IPS-20b (cell line): Measurements from ENCODE around the gene FMO1.
"Not testable (repeated sequence)": the region's sequence is repeated elsewhere in the genome, so short reads cannot be mapped to it uniquely, and the experiment has no call there.

Experiments used
- H3K27ac ChIP-seq: one replicate; pipeline ENCODE4 v1.5.1; 2013; ENCODE audit warnings: low read length
- H3K27me3 ChIP-seq: 2 replicates; pipeline ENCODE4 v1.6.1; 2013; ENCODE audit warnings: mild to moderate bottlenecking, low read length, inconsistent platforms; ENCODE audit not compliant: insufficient read depth
- H3K36me3 ChIP-seq: 2 replicates; pipeline ENCODE4 v1.6.1; 2013; ENCODE audit warnings: low read depth, mild to moderate bottlenecking, inconsistent platforms, low read length, moderate library complexity; ENCODE audit not compliant: insufficient read depth
- H3K4me1 ChIP-seq: 2 replicates; pipeline ENCODE4 v1.6.1; 2013; ENCODE audit warnings: mild to moderate bottlenecking, control low read depth, inconsistent platforms, low read length, moderate library complexity; ENCODE audit not compliant: insufficient read depth
- H3K4me3 ChIP-seq: 2 replicates; pipeline ENCODE4 v1.5.1; 2013; ENCODE audit warnings: mild to moderate bottlenecking, low read length, inconsistent platforms
- H3K9ac ChIP-seq: 2 replicates; pipeline ENCODE4 v1.6.1; 2013; ENCODE audit warnings: low read depth, mild to moderate bottlenecking, inconsistent platforms, low read length, moderate library complexity
- H3K9me3 ChIP-seq: 2 replicates; pipeline ENCODE4 v1.6.1; 2013; ENCODE audit warnings: mild to moderate bottlenecking, low read depth, low read length, inconsistent platforms; ENCODE audit not compliant: insufficient read depth

Gene FMO1

GRCh38 chr1:171219346-171220080, 28.8 kb upstream of the FMO1 start:
- H3K4me3 ChIP-seq, result peak overlapping the region; percentile 49; the same call in 1 of the 2 replicates
- H3K27me3 ChIP-seq, result no peaks in the 10 kb centered on the region
- H3K9me3 ChIP-seq, result peaks cover 5% of the 10 kb centered on the region; the same call in 1 of the 2 replicates
- peaks cover 33% of the 10 kb centered on the region for H3K4me1 ChIP-seq
- H3K9ac ChIP-seq, result peak overlapping the region; percentile 78
- no peaks in the 10 kb centered on the region for H3K36me3 ChIP-seq
- peak overlapping the region; percentile 96 for H3K27ac ChIP-seq

GRCh38 chr1:171220081-171220420, 28.2 kb upstream of the FMO1 start:
- Histone ChIP-seq H3K4me3 (peak overlapping the region; percentile 49), H3K9me3 (peaks cover 8% of the 10 kb centered on the region; the same call in 1 of the 2 replicates), H3K4me1 (peaks cover 33% of the 10 kb centered on the region), H3K27ac (peak overlapping the region; percentile 96), H3K9ac (peak overlapping the region; percentile 78), H3K27me3 (no peaks in the 10 kb centered on the region), H3K36me3 (no peaks in the 10 kb centered on the region)

DNA sequence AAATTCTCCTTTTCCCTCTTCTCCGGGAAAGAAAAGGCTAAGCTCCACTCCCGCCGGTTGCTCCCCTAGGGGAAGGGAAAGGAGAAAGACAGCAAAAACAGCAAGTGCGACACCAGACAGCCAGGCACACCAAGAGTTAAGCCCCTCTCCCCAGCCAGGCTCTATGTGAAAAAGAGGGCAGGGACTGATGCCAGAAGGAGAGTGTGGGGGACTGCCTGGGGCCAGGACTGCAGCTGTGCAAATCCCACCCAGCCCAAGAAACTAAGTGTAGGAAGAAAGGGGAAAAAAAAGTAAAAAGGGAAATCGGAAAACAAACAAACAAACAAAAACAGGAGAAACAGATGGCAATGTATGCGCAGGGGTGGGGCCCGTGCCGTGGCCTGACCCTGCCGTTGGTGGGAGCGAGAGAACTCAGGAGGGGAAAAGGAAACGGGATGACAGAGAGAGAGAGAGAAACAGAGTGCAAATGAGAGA, 27.7 kb upstream of the FMO1 start:
- Histone ChIP-seq H3K36me3 (no peaks in the 10 kb centered on the region), H3K4me3 (peak overlapping the region; percentile 49), H3K4me1 (peaks cover 33% of the 10 kb centered on the region), H3K9ac (peak overlapping the region; percentile 78), H3K27ac (peak overlapping the region; percentile 4), H3K9me3 (peaks cover 8% of the 10 kb centered on the region; the same call in 1 of the 2 replicates), H3K27me3 (no peaks in the 10 kb centered on the region)

GRCh38 chr1:171221665-171222591, 26.4 kb upstream of the FMO1 start:
- Histone ChIP-seq H3K4me1 (peaks cover 33% of the 10 kb centered on the region), H3K4me3 (no peak overlapping the region), H3K9ac (no peak overlapping the region), H3K27me3 (no peaks in the 10 kb centered on the region), H3K27ac (peak overlapping the region; percentile 49), H3K9me3 (peaks cover 8% of the 10 kb centered on the region; the same call in 1 of the 2 replicates), H3K36me3 (no peaks in the 10 kb centered on the region)

DNA sequence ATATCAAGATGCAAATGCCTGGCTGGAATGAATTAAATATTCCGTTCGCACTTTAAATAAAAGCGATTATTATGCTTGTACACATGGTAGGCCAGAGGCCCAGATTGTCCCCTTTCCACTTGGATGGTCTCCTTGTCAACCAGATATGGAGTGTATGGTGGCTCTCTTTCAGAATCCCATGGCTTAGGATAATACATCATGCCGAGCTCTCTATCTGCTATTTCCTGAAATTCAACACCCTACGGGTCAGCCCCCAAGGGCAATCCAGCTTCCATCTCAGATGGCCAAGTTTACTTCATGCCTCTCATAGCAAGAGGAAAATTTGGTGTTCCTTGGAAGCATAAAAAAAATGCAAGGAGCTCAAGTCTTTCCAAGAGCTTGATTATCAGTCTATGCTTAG, 25.4 kb upstream of the FMO1 start:
- Histone ChIP-seq H3K9me3 (peaks cover 8% of the 10 kb centered on the region; the same call in 1 of the 2 replicates), H3K4me3 (peak overlapping the region; percentile 2; the same call in 1 of the 2 replicates), H3K4me1 (peaks cover 33% of the 10 kb centered on the region), H3K27me3 (no peaks in the 10 kb centered on the region), H3K9ac (no peak overlapping the region; the same call in 1 of the 2 replicates), H3K36me3 (no peaks in the 10 kb centered on the region), H3K27ac (peak overlapping the region; percentile 49)

DNA sequence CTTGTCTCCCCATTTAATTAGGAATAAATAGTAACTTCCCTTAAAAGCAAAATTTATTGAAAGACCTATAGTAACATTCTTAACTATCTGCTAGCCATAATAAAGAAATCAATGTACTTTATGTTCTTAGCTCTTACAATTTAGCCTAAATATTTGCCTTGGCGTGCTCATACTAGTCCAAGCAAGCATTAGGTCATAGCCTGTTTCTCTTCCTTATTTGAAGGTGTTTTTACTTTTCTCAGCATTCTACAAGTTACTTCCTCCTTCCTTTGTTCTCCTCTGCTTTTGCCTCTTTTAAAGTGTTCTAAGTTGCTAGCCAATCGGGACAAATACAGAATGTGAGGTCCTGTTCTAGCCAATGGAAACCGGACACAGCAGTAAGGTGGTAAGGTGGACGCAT, 24.0 kb upstream of the FMO1 start:
- H3K27ac ChIP-seq, H3K27me3 ChIP-seq, H3K4me3 ChIP-seq, H3K9ac ChIP-seq, H3K9me3 ChIP-seq, H3K36me3 ChIP-seq: not testable (repeated sequence)
- peaks cover 27% of the 10 kb centered on the region for H3K4me1 ChIP-seq

DNA sequence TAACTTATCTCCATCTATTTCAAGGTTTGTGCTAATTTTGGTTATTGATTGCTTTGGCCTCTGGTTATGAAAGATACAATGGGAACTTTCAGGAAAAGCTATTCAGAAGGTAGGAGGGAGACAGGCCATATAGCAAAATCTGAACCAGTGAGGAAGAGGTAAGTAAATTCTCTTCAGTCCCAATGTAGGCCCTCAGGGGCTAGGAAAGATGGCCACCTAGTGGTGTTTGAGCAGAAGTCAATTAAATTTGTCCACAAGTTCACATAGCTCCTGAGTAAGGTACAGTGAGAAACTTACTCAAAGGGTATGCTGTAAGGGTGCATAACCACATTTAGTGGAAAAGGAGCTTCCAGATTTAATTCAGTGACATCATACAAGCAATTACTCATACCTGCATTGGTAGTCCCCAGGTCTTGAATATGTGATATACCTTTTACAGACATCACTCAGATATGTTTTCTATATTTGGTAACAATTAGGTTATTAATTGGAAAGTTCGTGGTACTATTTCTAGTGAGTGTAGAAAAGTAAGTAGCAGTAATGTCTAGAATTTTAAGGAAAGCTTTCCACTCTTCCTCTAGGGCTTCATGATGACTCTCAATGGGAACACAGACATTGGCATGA, 21.4 kb upstream of the FMO1 start:
- Histone ChIP-seq H3K9me3 (peaks cover 4% of the 10 kb centered on the region; the same call in 1 of the 2 replicates), H3K4me3 (no peak overlapping the region), H3K4me1 (peaks cover 18% of the 10 kb centered on the region), H3K36me3 (no peaks in the 10 kb centered on the region), H3K27me3 (no peaks in the 10 kb centered on the region), H3K27ac (no peak overlapping the region), H3K9ac (no peak overlapping the region)

DNA sequence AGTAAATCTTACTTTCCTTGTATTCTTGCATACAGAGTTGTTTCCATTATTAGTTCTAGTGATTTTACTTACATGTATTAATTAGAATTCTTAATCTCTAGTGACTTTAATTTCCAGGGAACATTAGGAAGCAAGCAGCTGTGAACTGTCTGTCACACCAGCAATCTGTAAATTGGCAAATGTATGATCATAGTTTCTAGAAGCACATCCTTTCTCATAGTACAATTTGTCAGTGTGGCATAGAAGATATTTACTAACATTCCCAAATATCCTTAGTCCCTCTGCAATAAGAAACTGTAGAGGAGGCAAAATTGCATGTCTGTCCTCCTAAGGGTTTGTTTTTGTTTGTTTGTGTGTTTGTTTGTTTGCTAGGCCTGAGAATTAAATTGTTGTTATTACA, 17.0 kb upstream of the FMO1 start:
- H3K9me3 ChIP-seq, result no peaks in the 10 kb centered on the region
- no peak overlapping the region for H3K27ac ChIP-seq
- no peak overlapping the region for H3K4me3 ChIP-seq
- no peaks in the 10 kb centered on the region for H3K36me3 ChIP-seq
- no peaks in the 10 kb centered on the region for H3K4me1 ChIP-seq
- no peaks in the 10 kb centered on the region for H3K27me3 ChIP-seq
- H3K9ac ChIP-seq, result no peak overlapping the region

DNA sequence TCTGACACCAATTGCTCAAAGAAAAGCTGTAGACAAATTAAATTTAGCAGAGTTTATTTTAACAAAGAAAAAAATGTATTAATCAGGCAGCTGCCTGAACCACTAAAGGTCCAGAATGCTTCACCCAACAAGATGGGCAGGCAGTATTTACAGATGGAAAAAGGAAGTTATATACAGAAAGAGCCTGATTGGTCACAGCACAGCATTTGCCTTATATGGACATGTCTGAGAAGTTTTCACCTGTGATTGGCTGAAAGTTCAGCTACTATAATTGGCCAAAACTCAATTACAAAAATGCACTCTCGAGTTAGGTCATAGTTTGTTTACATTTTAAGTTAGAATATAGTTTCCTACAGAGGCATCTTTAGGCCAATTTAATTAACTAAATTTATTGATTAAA, 15.1 kb upstream of the FMO1 start:
- no peaks in the 10 kb centered on the region for H3K4me1 ChIP-seq
- no peak overlapping the region for H3K9ac ChIP-seq
- H3K27ac ChIP-seq, result no peak overlapping the region
- no peaks in the 10 kb centered on the region for H3K36me3 ChIP-seq
- H3K27me3 ChIP-seq, result no peaks in the 10 kb centered on the region
- no peak overlapping the region for H3K4me3 ChIP-seq
- no peaks in the 10 kb centered on the region for H3K9me3 ChIP-seq

DNA sequence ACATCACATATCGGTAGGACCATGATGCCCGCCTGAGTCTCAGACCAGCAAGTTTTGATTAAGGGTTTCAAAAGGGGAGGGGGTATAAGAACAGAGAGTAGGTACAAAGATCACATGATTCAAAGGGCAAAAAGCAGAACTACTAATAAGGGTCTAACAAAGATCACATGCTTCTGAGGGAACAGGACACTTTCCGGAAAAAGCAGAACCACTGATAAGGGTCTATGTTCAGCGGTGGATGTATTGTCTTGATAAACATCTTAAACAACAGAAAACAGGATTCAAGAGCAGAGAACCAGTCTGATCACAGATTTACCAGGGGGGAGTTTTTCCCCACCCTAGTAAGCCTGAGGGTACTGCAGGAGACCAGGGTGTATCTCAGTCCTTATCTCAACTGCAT, 12.1 kb upstream of the FMO1 start:
- not testable (repeated sequence) for H3K4me1 ChIP-seq, H3K4me3 ChIP-seq, H3K27me3 ChIP-seq, H3K9ac ChIP-seq, H3K9me3 ChIP-seq, H3K27ac ChIP-seq, H3K36me3 ChIP-seq

DNA sequence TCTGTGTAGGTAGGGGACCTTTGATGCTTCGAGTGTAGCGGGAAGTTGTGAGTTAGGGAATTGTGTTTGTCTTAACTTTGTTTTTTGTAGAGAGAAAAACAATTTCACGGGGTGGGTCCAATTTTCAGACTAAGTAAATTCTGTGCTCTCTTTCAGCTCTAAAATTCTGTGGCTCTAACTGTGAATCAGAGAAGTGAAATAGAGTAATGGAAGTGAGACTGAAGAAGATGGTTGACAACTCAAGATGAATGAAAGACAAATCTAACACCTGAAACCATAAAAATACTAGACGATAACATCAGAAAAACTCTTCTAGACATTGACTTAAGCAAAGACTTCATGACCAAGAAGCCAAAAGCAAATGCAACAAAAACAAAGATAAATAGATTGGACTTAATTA, 4.4 kb upstream of the FMO1 start:
- no peak overlapping the region for H3K4me3 ChIP-seq
- no peaks in the 10 kb centered on the region for H3K36me3 ChIP-seq
- H3K9ac ChIP-seq, result no peak overlapping the region
- H3K27ac ChIP-seq, result no peak overlapping the region
- no peaks in the 10 kb centered on the region for H3K9me3 ChIP-seq
- H3K27me3 ChIP-seq, result no peaks in the 10 kb centered on the region
- no peaks in the 10 kb centered on the region for H3K4me1 ChIP-seq
